H54 (cell line): Measurements from ENCODE around the gene TMEM242.

Experiments used
- DNase-seq: peaks from one replicate; pipeline ENCODE4 v3.0.0; 2011; ENCODE audit warnings: low spot score, mixed read lengths; ENCODE audit not compliant: insufficient read length
- FAIRE-seq: peaks from 3 replicates; lab custom pipeline; 2011; peaks lifted over from hg19 to GRCh38; lab: Jason Lieb, UNC
- POLR2A ChIP-seq: IDR thresholded peaks from 2 replicates; pipeline ENCODE4 v1.6.1; 2011; ENCODE audit warnings: low read depth, mild to moderate bottlenecking, low read length

The TMEM242 gene

GRCh38 chr6:157333956-157334355 is 10.6 kb upstream of the TMEM242 start:
- FAIRE-seq = no peak
- DNase-seq = no peak
- TF ChIP-seq POLR2A = no peak

GRCh38 chr6:157333537-157333936 is 10.2 kb upstream of the TMEM242 start:
- FAIRE-seq (no peak), DNase-seq (no peak)
- no peak for TF ChIP-seq POLR2A

DNA sequence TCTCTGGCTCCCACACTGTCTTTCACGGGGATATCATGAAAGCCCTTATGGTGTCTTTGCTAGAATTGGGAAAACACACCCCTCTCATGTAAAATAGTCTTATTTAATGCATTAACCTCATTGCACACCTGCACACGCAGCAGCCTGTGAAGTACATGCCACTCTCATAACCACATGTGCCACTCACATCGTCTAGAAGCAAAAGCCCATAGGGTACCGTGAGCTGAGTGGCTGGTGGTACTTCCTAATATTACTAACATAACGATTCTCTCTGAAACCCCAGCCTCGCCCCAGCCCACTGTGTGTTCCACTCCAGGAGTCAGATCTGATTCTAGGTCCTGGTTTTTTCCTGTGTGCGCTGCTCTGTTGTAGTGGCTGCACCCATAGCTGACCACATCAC is 9.5 kb upstream of the TMEM242 start:
- no peak for DNase-seq
- no peak for FAIRE-seq
- no peak for TF ChIP-seq POLR2A

DNA sequence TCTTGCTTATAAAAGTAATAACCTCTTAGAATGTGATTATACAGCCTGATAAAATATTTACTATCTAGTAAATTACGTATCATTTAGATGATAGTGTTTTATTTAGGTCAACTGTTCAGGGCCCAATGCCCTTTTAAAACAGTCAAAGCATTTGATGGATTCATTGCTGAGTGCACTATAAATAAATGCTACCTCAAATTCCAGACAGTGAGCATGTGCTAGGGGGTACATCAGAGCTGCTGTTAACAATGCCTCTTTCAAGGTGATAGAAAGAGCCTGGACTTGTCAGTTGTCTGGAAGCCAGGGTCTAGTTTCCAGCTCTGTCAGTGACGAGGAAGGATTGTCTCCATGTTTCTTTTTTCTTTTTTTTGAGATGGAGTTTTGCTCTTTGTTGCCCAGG is 7.5 kb upstream of the TMEM242 start:
- DNase-seq (no peak), FAIRE-seq (no peak)
- no peak for TF ChIP-seq POLR2A

DNA sequence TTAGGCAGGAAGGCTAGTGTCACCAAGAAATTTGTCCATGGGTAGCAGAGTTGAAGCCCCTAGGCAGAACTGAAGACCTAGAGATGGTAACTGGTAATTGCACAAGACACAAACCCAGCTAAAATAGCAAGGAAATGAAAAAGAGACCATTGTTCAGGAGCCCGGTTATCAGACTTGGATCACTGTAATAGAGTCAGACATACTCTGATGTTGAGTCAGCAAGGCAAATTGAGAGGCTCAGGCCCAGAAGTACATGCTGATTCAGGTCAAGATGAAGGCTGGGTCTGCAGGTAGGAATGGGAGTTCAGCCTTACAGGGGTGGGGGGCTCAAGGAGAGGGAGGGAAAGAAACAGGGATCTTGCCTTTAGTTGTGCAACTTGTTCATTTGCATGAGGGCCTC is 6.5 kb upstream of the TMEM242 start:
- peak; percentile 80 for FAIRE-seq
- TF ChIP-seq POLR2A = no peak
- DNase-seq = no peak

DNA sequence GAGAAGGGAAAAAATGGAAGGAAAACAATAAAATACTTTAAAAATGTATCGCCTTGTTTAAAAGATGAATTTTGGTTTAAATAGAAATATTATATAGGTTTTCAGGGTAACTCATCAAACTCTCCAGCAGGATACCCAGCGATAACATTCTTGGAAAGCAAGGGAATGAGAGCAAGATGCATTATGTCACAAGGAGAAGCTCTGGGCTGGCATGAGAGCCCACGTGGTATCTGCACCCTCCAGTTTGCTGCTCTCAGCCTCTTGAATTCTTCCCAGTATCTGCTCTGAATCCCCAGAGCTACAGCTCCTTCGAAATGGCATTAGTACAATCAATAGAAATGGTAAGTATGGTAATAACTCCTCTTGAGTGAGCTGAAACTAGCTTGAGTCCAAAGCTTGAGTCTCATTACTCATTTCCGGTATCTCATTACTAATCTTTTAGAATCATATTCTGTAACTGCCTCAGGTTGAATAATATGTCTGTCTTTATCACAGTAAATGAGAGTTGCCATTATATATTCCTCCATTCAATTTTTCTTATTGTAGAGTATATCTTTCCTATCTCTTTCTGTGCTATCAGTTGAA is 4.9 kb upstream of the TMEM242 start:
- TF ChIP-seq POLR2A = no peak
- no peak for DNase-seq
- FAIRE-seq = no peak

- no peak for DNase-seq
- FAIRE-seq = no peak
- TF ChIP-seq POLR2A = no peak
These were observed 3.7 kb upstream of the TMEM242 start for GRCh38 chr6:157326979-157327378.

GRCh38 chr6:157325069-157325805 is 1.9 kb upstream of the TMEM242 start:
- FAIRE-seq (no peak), DNase-seq (no peak)
- TF ChIP-seq POLR2A = no peak

GRCh38 chr6:157323966-157324300 is 614 bp upstream of the TMEM242 start:
- DNase-seq (peak; percentile 24), FAIRE-seq (no peak)
- peak; percentile 28; the same call in 1 of the 2 replicates for TF ChIP-seq POLR2A

GRCh38 chr6:157322792-157323254 is 496 bp downstream of the TMEM242 start:
- no peak for FAIRE-seq
- no peak for DNase-seq
- no peak for TF ChIP-seq POLR2A

- no peak for TF ChIP-seq POLR2A
- FAIRE-seq (no peak), DNase-seq (peak; percentile 39)
These were observed 6.2 kb downstream of the TMEM242 start for GRCh38 chr6:157316871-157317814.

DNA sequence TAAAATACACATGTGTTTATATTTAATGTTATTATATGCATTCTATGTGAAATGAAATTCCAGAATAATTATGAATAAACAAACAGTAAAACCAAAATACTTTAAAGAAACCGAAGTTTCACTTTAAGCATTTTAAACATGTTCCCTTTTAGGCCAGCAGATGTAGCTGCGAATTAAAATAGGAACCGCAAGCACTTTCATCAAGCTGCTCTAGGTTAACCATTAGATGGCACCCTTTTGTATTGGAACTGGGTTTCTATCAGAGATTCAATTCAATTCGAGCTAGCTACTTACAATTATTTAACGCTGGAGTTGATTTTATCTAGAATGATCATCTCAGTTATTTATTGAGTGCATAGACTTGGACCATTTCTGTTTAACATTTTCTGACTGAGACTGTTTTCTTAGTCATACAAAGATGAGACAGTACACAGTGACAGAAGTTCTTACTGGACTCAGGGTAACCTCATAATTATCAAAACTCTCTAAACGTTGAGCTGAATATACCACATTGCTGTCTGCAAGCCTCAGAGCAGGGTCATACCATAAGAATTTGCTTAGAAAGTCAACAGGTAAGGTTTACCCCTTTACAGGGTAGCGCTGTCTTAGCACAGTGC is 8.5 kb downstream of the TMEM242 start:
- TF ChIP-seq POLR2A = no peak
- DNase-seq (no peak), FAIRE-seq (no peak)
